Right lobe of liver (tissue), 4 donors: Measurements from ENCODE around the gene ZNF398.

Source experiments
- POLR2A ChIP-seq: fragments of 450-650 bp; IDR thresholded peaks from one replicate; pipeline ENCODE4 v1.6.1; 2017; ENCODE audit warnings: antibody characterized with exemption, mild to moderate bottlenecking
- TF ChIP-seq, protein P1 (sequence below), 4 donors: fragments of 200-600 bp in 3 of 4; fragments of 450-650 bp in 1 of 4; IDR thresholded peaks; one replicate each; pipeline versions ENCODE4 v1.5.1 to v1.8.0; 2016 to 2022; ENCODE audit warnings: antibody characterized with exemption in 4 of 4, mild to moderate bottlenecking in 2 of 4
- donor health status: DM: no; HTN: no; CAD: no.
- donor health status: DM: no; HTN: no; CAD: no.
- donor health status: DM: no; HTN: yes; CAD: no.

DNA sequence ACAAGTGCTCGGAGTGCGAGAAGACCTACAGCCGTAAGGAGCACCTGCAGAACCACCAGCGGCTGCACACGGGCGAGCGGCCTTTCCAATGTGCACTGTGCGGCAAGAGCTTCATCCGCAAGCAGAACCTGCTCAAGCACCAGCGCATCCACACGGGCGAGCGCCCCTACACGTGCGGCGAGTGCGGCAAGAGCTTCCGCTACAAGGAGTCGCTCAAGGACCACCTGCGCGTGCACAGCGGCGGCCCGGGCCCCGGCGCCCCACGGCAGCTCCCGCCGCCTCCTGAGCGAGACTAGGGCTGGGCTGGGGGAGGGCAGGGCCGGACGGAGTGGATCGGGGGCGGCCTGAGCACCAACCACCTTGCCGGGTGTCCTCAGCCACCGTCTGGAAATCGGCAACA, 77.1 kb downstream of the ZNF398 start:
- TF ChIP-seq, protein P1, sequence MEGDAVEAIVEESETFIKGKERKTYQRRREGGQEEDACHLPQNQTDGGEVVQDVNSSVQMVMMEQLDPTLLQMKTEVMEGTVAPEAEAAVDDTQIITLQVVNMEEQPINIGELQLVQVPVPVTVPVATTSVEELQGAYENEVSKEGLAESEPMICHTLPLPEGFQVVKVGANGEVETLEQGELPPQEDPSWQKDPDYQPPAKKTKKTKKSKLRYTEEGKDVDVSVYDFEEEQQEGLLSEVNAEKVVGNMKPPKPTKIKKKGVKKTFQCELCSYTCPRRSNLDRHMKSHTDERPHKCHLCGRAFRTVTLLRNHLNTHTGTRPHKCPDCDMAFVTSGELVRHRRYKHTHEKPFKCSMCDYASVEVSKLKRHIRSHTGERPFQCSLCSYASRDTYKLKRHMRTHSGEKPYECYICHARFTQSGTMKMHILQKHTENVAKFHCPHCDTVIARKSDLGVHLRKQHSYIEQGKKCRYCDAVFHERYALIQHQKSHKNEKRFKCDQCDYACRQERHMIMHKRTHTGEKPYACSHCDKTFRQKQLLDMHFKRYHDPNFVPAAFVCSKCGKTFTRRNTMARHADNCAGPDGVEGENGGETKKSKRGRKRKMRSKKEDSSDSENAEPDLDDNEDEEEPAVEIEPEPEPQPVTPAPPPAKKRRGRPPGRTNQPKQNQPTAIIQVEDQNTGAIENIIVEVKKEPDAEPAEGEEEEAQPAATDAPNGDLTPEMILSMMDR (IDR thresholded peaks at IDR 0.05) = no peak
- TF ChIP-seq POLR2A = no peak
